Raji (cell line): Measurements from ENCODE around the gene PC.

Experiments
- POLR2A ChIP-seq: IDR thresholded peaks from 2 replicates; pipeline ENCODE4 v1.6.1; 2011; ENCODE audit warnings: low read depth, low read length, control low read depth; ENCODE audit not compliant: insufficient read depth

PC gene

DNA sequence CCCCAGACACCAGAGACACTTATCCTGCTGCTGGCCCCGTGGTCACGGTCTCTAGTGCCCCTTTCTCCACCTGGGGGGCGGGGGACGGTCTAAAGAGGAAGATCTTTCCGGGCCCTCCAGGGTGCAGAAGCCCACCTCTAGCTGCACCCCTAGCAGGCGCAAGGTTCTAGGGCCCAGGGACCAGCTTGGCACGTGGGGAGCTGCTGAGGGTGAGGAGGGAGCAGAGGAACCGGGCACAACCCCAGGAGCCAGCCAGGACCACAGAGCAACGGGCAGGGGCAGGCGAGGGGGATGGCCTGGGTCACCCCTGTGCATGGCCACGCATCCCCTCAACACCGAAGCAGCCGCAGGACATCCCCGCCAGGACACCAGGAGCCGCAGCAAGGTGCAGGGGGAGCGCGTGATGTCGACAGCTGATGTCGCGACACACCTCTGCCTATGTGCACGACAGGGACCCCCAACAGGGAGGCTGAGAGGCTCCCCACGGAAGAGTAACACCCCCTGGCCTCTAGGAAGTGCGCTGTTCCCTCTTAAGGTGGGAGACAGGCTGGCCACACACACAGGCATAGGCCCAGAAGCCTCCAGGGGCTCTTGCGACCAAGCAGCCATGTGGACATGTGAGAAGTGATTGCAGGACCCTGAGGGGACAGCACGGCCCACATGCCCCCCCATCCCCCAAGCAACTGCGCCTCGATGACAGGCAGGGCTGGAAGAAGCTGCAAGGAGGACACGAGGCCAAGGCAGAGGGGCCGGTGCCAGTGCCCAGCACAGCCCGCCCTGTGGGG is 96.2 kb downstream of the PC start:
- no peak for TF ChIP-seq POLR2A

DNA sequence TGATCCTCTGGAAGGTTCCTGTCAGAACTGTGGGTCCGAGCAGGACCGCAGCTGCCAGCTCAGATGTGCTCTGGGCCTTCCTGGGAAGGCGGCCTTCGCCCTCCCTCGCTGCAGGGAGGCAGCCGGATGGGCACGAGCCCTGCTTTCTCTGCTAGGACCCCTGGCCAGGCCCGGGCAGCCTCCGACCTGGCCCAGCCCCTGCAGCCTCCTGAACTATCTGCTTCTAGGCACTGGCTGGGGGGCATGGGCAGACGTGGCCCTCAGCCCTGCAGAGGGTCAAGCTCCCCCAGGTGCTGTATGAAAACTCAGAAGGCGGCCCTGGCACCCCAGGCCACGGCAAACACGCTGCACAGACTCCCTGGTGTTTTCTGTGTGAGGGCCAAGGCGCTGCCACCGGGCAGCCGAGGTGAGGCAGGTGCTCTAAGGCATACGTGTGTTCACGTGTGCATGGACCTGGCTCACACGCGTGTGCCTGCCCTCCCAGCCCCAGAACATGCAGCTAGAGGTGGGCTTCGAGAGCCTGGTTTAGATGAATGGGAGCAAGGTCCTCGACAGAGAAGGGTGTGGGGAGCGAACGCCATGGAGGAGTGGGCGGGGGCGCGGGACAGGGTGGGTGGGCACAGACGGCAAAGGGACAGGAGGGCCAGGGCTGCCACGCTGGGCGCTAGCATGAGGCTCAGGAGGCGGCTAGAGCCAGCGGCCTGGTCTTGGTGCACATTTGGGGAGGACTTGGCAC is 97.0 kb downstream of the PC start:
- no peak for TF ChIP-seq POLR2A

DNA sequence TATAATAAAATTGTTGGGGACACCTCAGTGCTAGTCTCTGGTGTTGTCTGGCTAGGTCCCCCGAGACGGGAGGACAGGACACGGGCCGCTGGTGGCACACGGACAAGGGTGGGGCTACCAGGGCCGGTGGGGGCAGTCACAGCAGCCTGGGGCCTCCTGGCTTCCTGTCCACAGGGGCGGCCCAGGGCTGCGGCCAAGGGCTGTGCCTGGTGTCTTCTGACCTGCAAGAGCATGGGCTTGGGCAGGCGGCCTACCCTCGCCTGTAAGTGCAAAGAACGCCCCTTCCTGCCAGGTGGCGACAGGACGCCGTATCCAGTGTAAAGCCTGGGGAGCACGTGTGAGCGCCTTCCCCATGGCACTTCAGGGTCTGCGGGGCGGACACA is 97.7 kb downstream of the PC start:
- no peak for TF ChIP-seq POLR2A

DNA sequence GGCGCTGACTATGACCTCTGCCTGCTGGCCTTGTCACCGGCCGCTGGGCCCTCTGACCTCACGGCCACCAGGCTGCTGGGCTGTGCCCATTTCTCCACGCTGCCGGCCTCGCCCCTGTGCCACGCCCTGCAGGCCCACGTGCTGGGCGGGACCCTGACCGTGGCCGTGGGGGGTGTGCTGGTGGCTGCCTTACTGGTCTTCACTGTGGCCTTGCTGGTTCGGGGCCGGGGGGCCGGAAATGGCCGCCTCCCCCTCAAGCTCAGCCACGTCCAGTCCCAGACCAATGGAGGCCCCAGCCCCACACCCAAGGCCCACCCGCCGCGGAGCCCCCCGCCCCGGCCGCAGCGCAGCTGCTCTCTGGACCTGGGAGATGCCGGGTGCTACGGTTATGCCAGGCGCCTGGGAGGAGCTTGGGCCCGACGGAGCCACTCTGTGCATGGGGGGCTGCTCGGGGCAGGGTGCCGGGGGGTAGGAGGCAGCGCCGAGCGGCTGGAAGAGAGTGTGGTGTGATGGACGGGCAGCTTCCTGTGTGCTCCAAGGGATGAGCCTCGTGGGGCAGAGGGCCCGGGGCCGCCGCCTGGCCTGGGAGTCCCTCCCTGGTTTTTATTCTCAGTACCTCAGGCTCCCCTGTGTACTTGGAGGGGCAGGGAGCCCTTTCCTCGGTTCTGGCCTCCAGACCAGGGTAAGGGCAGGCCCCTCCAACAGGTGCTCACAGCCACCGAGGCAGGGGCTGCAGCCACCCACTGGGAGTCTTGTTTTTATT is 98.3 kb downstream of the PC start:
- TF ChIP-seq POLR2A, result no peak

DNA sequence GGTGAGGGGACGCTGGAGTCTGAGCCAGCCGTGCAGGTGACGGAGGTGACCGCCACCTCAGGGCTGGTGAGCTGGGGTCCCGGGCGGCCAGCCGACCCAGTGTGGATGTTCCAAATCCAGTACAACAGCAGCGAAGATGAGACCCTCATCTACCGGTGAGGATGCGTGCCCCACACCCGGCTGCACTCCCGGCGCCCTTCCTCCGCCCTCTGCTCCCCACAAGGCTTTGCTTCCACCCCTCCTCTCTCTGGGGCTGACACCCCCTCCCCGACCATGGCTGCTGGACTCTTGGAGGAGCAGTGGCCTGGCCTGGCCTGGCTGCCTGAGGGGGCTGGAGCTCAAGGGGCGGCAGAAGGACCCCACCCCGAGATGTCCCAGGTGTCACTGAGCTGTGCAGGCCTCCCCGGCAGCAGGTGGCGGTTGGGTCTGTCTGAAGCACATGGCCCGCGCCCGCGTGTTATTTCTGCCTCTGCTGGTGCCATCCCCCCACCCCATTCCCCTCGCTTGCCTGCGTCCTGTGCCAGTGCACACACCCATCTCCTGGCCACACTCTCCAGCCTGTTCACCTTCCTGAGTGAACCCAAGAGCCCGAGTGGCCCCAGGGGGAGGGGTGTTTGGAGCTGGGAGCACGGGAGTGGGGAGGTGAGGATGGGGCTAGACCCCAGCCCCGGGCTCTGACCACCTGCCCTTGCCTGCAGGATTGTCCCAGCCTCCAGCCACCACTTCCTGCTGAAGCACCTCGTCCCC is 99.1 kb downstream of the PC start:
- TF ChIP-seq POLR2A, result no peak

DNA sequence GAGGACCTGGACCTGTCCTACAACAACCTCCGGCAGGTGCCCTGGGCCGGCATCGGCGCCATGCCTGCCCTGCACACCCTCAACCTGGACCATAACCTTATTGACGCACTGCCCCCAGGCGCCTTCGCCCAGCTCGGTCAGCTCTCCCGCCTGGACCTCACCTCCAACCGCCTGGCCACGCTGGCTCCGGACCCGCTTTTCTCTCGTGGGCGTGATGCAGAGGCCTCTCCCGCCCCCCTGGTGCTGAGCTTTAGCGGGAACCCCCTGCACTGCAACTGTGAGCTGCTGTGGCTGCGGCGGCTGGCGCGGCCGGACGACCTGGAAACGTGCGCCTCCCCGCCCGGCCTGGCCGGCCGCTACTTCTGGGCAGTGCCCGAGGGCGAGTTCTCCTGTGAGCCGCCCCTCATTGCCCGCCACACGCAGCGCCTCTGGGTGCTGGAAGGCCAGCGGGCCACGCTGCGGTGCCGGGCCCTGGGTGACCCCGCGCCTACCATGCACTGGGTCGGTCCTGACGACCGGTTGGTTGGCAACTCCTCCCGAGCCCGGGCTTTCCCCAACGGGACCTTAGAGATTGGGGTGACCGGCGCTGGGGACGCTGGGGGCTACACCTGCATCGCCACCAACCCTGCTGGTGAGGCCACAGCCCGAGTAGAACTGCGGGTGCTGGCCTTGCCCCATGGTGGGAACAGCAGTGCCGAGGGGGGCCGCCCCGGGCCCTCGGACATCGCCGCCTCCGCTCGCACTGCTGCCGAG is 99.8 kb downstream of the PC start:
- TF ChIP-seq POLR2A, result no peak

DNA sequence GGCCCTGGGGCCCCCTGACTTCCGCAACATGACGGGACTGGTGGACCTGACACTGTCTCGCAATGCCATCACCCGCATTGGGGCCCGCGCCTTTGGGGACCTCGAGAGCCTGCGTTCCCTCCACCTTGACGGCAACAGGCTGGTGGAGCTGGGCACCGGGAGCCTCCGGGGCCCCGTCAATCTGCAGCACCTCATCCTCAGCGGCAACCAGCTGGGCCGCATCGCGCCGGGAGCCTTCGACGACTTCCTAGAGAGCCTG is 100.3 kb downstream of the PC start:
- TF ChIP-seq POLR2A, result no peak

DNA sequence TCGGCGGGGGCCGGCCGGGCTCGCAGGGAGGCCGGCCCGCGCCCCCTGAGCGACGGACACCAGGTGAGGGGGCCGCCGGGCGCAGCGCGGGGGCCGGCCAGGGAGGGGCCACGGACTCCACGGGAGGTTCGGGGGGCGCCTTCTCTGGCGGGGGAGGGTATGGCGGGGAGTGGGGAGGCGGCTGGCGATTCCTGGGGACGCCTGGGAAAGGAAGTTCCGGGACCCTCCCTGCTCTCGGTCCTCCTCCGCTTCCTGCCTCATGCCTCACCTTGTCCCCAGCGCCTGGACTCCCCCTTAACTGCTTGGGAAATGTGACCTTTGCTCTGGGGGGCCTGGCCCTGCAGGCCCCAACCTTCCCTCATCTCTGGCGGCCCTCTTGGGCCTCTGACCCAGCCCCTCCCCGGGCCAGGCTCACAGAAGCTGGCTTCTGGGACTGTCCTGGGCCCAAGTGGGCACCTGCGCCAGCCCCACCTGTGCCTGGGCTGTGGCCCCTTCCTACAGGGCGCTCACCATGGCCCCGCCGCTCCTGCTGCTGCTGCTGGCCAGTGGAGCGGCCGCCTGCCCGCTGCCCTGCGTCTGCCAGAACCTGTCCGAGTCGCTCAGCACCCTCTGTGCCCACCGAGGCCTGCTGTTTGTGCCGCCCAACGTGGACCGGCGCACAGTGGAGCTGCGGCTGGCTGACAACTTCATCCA is 100.8 kb downstream of the PC start:
- TF ChIP-seq POLR2A, result peak; percentile 3; the same call in 1 of the 2 replicates

DNA sequence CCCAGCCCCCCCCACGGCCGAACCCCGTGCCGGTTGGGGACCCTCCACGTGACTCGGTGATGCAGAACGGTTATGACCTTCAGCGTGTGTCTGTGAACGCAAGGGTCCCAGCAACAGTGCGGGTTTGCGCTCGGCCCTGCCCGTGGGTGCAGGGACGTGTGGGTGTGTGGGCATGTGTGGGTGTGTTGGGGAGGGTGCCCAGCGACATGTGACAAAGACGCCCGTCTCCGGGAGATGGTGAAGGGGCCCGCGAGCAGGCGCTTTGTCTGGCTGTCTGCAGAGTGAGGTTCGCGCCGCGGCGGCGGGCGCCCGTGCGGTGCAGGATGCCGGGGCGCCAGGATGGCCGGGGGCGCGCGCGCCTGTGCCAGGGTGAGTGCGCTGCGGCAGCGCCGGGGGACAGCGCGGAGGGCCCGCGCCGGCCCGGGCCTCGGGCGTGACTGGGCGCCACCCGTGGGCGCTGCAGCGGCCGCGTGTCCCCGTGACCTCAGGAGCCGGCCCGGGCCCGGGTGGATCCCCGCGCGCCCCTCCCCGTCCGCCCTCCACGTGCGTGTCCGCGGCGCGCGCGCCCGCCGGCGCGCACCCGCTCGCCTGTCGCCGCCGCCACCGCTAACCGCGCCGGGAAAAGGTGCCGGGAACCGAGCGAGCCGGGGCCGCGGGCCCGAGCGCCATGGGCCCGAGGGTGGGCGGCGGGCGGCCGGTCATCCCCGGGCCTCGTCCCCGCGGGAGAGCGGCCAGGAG is 101.5 kb downstream of the PC start, which contains the start of gene LRFN4:
LRFN4 (plus strand) TSS at position 569 of the 738 bp plus-strand sequence. CDS start 681 bp downstream, outside the sequence.
- TF ChIP-seq POLR2A, result peak; percentile 51

DNA sequence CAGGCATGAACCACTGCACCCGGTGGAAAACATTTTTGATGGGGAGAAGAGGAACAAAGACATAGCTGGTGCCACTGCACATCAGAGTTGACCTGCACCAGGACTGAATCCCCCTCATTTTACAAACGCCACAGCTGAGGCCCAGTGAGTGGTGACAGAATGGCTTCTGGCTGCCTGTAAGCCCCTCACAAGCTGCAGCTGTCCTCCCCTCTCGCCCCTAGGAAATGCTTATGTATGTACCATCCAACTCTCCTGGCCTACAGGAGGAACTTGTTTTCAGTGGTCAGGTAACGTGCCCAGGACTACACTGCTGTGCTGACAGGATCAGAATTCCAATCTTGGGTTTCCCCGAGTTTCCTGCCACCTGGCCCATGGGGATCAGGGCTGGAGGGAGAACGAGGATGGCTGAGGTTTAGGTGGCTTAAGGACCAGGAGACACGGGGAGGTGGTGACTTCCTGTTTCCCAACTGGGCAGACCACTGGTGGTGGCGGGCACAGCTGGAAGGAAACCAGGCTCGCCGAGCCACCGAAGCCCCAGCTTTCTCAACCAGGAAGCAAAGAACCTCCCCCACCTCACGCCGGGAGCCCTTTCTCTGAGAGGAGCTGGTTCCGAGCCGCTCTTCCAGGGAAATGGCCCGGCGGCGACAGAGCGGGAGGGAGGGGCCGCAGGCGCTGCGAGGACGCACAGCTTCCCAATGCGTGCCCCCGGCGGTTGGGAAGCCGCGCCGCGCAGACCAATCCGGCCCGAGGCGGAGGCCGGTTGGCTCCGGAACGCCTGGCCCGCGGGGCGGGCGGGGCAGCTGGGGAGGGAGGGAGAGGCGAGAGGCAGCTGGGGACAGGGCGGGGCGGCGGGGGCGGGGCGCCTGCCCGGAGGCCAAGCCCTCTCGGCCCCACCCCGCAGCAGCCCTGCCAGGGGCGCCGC is 102.3 kb downstream of the PC start:
- peak; percentile 73 for TF ChIP-seq POLR2A

DNA sequence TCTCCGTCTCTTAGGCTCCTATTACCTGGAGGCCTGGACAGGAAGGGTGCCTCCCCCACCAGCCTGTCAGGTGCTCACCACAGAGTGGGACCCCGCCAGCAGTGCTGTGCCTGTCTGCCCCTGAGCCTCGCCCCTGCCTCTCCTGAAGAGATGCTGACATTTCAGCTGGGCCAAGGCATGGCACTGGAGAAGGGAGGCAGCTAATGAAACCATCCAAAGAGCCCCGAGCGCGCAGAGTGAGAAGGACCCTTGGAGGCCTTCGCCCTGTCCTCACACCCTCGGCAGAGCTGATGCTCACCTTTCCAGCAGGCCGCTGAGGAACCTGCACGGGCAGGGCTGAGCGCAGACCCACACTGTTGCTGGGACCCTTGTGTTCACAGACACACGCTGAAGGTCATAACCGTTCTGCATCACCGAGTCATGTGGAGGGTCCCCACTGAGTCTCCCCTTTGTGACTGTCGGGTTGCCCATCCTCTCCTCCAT is 103.4 kb downstream of the PC start:
- TF ChIP-seq POLR2A, result no peak

DNA sequence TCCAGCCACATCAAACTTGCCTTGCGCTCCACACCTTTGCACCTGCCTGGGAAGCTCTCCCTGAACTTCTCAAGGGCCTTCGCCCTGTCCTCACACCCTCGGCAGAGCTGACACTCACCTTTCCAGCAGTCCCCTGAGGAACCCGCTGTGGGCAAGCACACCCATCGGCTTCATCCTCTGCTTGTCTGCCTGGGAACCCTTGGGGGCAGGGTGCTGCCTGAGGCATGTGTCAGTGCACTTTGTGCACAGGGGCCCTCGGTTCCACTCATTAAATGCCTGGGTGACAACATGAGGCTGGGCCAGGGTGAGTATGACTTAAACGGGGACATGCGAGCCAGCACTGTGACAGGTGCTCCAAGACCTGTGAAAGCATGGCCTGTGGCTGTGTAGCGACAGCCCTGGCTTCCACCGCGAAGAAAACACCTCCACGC is 103.9 kb downstream of the PC start:
- TF ChIP-seq POLR2A, result no peak
